Brain pericyte (primary cell): ENCODE measurements around the gene NUP133.
"Not testable (repeated sequence)": the region's sequence is repeated elsewhere in the genome, so short reads cannot be mapped to it uniquely, and the experiment has no call there.

ENCODE experiments used
- DNase-seq: peaks from one replicate; pipeline ENCODE4 v3.0.0-alpha.2; 2012; ENCODE audit warnings: low read depth, low spot score

Gene NUP133

GRCh38 chr1:229509576-229509975 is 1.4 kb upstream of the NUP133 start:
- no peak for DNase-seq

DNA sequence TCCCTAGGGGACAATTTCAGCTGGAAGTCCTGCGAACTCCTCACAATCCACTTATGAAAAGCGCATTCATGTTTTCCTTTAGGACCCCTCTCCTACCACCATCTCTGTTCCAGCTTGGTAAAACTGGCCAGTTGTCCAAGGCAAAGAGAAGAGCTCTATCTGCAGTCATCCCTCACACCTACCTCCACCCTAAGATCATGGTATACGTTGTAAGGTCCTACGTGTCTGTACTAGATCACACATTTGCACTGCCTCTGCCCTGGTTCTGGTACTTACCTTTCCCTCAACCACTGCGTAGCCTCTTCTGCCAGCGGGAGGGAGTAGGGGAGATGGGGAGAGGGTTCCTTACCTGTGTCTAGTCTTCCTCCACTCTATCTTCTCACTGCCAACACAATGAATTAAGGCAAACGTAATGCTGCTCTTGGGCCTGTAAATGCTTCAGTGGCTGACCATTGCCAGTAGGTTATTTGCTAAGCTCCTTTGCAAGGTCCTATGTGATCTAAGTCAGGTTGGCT is 739 bp upstream of the NUP133 start:
- DNase-seq: no peak

DNA sequence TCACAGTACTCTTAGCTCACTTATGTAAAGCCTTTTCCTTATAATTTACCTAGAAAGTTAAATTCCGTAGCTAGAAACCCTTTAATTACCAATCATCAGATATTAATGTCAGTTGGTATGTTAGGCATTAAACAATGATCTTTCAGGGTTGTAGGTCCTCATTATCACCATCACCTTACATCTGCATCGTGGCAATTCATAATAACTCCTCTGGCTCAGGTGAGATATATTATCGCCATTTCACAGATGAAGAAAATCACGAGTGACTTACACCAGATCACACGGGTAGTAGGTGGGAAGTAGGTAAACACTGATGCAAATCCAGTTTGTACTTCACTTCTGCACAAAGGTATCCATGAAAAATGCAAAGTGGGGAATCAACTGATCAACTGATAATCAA is 639 bp downstream of the NUP133 start:
- DNase-seq: no peak

DNA sequence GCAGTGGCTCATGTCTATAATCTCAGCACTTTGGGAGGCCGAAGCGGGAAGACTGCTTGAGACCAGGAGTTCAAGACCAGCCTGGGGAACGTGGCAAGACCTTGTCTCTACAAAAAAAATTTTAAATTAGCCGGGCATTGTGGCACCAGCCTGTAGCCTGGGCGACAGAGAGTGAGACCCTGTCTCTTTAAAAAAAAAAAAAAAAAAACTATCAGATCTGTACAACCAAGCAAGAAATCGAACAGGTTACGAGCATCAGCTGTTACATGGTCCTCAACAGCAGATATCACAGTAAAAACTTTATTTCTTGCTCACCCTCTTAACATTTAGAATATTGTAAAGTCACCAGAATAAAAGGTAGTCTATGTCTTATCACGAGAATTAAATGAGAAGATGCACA is 1.5 kb downstream of the NUP133 start:
- no peak for DNase-seq

- DNase-seq: no peak
Observed at GRCh38 chr1:229495782-229496181, 12.4 kb downstream of the NUP133 start.

DNA sequence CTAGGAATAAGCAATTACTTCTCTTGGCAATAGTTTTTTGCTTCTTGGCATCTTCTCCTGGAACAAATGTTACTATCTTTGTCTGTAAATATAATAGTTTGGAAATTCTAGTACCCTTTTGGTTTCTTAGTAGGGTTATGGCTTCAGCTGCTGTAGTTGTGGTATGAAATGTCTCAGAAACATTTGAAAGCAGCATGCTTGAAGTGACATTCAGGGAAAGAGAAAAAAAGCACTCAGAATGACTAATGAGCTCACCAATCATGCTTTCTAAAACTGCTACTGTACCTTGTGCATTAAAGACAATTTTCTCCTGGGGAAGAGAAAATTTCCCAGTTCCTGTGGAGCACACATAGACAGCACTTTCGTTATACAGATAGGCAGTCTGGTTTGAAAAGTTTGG is 21.0 kb downstream of the NUP133 start:
- DNase-seq: no peak

GRCh38 chr1:229485318-229485717 is 22.8 kb downstream of the NUP133 start:
- DNase-seq: no peak

GRCh38 chr1:229482511-229482910 is 25.6 kb downstream of the NUP133 start:
- DNase-seq: no peak

GRCh38 chr1:229480495-229480894 is 27.6 kb downstream of the NUP133 start:
- DNase-seq: no peak

DNA sequence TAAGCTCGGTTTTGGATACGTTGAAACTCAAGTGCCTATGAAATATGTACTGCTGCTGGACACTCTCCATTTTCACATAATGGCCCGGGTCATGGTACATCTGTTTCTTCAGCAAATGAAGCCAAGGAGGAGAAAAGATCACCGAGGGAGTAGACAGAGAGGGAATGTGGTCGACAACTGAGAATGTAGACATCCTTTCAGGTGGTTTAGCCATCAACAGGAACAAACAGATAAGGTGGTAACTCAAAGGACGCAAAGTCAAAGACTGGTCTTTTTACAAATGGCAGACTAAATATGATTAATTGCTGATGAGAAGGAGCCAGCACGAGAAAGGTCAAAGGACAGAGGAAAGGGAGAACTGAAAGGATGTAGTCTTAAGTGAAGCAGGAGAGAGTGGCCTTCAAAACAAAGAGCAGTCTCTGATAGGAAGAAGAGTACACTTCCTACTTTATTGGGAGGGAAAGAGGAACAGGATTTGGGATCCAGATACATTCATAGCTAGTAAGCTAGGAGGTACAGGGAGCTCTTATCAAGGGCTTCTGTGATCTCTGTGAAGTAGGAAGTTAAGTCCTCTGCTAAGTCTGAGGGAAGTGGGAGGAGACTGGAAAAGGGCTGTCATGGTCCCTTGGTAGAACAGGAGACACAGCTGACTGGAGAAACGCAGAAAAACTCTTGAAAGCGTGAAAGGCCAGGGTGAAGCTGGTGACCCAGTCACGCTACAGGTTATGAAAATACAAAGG is 28.3 kb downstream of the NUP133 start:
- DNase-seq: no peak

DNA sequence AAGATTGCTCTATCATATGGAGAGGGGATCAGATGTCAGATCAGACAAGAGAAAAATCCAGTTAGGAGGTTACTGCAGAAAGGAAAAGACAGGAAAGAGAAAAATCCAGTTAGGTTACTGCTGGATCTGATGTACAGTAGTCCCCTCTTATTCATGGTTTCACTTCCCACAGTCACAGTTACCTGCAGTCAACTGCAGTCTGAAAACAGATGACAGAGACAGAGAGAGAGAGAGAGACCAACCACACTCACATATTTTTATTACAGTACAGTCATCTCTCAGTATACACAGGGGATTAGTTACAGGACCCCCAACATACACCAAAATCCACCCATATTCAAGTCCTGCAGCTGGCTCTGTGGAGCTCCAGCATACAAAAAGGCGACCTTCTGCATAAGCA is 29.3 kb downstream of the NUP133 start:
- no peak for DNase-seq

DNA sequence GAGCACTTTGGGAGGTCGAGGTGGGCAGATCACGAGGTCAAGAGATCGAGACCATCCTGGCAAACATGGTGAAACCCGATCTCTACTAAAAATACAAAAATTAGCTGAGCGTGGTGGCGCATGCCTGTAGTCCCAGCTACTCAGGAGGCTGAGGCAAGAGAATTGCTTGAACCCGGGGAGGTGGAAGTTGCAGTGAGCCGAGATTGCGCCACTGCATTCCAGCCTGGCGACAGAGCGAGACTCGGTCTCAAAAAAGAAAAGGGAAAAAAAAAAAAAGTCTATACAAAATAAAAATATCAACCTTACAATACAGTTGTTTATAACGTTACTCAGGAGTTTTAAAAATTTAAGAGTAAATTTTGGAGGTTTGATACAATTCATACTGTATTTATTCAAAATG is 32.3 kb downstream of the NUP133 start:
- not testable (repeated sequence) for DNase-seq

GRCh38 chr1:229474509-229474908 is 33.6 kb downstream of the NUP133 start:
- no peak for DNase-seq

GRCh38 chr1:229471175-229471574 is 37.0 kb downstream of the NUP133 start:
- DNase-seq: no peak

- no peak for DNase-seq
Observed at GRCh38 chr1:229470406-229471043, 37.6 kb downstream of the NUP133 start.

DNA sequence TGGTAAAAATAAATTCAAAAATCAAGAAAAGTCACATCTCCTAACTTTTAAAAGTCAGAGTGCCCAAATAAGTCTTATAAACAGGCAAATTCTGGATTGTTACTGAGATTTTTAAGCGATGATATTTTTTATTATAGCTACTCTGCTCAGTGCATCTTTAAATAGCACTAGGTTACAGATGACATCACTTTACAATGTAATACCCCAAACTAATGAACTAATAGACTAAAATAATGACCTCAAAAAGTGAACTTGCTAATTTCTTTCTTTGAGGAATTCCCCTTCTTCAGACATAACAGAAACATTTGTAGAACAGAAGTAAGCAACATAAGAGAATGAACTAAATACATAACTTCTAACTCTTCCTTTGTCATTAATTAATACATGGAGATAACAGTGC is 41.3 kb downstream of the NUP133 start:
- no peak for DNase-seq

GRCh38 chr1:229464672-229465071 is 43.5 kb downstream of the NUP133 start:
- DNase-seq: no peak

GRCh38 chr1:229461032-229461668 is 47.0 kb downstream of the NUP133 start:
- no peak for DNase-seq

DNA sequence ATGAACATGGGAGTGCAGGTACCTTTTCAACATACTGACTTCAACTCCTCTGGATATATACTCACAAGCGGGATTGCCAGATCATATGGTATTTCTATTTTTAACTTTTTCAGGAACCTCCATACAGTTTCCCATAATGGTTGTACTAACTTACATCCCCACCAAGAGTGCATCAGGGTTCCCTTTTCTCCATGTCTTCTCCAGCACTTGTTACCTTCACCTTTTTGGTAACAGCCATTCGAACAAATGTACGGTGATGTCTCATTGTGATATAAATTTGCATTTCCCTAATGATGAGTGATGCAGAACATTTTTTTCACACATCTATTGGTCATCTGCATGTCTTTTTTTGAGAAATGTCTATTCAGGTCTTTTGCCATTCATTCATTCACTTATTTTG is 48.3 kb downstream of the NUP133 start:
- DNase-seq: no peak

DNA sequence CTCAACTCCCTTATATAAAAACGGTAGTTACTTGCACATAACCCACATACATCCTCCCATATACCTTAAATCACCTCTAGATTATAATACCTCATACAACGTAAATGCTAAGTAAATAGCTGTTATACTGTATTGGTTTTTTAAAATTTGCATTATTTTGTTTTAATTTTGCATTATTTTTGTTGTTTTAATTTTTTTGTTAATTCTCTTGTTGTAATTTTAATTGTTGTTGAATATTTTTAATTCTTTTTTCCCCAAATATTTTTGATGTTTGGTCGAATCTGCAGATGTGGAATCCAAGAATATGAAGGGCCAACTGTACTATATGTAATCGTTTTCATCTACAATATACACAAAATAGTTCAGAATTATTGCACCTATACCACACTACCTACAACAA is 50.7 kb downstream of the NUP133 start:
- no peak for DNase-seq

GRCh38 chr1:229456016-229456415 is 52.1 kb downstream of the NUP133 start:
- DNase-seq: no peak

DNA sequence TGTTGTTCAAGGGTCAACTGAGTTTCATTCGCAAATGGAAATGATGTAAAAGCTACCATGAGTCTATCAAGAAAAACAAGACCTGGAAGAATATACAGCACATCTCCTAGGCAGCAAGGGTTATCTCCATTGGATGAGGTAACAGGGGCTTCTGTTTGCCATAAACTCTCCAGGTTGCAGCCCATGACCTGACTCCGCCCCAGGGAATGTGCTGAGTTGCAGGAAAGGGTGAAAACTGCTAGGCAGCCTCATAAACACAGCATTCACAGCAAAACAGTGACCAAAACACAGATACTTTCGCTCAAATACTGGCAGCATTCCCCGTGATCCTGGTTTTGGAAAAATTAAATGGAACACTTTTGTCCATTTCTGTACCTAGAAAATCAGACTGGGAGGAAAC is 54.1 kb downstream of the NUP133 start:
- no peak for DNase-seq
